Measurements from ENCODE around the gene SH3TC1.
A peak's percentile ranks its signal among the peaks of the same experiment; 100 is the strongest.

SH3TC1 gene

DNA sequence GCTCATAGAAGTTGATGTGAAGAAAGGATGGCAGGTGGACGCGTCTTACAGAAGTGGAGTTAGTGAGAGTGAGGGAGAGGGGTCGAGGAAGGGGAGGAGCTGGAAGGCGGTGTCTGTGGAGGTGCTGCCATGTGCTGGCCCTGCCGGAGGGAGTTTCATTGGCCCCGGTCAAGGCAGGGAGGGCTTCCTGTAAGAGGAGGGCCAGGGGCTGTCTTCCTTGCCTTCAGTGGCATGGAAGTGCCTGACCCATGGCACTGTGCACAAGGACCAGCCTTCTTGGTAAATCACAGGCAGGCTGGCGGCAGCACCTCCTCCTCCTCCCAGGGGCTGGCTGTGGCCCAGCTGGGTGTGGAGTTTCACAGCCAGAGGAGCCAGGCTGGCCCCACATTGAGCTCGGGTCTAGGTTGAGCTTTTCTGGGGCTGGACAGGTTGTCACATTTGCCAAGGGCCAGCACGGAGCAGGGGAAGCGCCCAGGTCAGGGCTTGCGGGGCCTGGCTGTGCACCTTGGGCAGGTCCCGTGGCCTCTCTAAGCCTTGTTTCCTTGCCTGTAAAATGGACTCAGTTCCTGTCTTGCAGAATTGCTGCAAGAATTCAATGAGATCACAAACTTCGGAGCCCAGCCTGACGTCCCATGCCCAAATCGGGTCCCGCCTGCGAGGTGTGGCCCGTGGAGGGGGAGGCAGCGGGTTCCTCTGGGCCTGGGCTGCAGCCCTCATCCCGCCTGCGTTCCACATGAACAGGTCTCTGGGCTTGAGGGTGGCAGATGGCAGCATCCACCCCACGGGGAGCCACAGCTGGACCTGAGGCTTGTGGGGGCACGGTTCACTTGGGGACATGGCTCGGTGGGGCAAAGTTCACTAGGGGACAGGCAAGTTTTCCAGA, 77.5 kb downstream of the SH3TC1 start:
- Histone ChIP-seq H3K36me3 (ENCODE audit: low read depth) (no peaks in the 10 kb centered on the region), H3K27ac (ENCODE audit: poor library complexity, severe bottlenecking) (no peak overlapping the region)
- TF ChIP-seq, protein P1, sequence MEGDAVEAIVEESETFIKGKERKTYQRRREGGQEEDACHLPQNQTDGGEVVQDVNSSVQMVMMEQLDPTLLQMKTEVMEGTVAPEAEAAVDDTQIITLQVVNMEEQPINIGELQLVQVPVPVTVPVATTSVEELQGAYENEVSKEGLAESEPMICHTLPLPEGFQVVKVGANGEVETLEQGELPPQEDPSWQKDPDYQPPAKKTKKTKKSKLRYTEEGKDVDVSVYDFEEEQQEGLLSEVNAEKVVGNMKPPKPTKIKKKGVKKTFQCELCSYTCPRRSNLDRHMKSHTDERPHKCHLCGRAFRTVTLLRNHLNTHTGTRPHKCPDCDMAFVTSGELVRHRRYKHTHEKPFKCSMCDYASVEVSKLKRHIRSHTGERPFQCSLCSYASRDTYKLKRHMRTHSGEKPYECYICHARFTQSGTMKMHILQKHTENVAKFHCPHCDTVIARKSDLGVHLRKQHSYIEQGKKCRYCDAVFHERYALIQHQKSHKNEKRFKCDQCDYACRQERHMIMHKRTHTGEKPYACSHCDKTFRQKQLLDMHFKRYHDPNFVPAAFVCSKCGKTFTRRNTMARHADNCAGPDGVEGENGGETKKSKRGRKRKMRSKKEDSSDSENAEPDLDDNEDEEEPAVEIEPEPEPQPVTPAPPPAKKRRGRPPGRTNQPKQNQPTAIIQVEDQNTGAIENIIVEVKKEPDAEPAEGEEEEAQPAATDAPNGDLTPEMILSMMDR (IDR thresholded peaks at IDR 0.05; ENCODE audit: poor library complexity, severe bottlenecking): no peak

DNA sequence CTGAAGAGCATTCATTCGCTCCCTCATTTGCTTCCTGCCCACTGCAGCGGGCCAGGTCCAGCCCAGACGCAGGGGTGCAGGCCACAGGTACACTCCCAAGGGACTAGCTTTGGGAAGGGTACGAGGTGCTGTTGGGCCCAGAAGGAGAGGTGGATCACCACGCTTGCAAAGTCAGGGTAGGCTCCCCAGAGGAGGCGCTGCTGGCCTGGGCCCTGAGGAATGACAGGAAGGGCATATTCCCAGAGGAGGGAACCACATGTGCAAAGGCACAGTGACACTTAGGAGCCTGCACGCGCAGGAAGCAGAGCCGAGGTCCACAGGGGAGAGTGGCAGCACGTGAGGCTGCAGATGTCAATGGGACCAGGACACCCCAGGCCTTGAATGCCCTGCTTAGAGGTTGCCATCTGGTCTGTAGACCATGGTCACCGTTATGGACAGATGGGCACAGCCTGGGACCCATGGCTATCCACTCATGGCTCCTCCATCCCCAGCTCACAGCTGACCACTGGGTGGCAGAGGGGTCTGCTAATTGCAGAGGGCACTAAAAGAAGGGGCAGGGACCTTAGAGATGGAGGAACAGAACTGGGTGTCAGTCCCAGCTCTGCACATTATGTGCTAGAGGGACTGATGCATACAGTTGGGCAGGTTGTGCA, 78.4 kb downstream of the SH3TC1 start:
- ATAC-seq (ENCODE audit: low read depth): no peak
- H3K4me1 ChIP-seq (ENCODE audit: insufficient read depth, poor library complexity, severe bottlenecking): no peaks in the 10 kb centered on the region
- no peak overlapping the region for H3K4me3 ChIP-seq (ENCODE audit: severe bottlenecking)
- H3K9me3 ChIP-seq (ENCODE audit: severe bottlenecking): no peaks in the 10 kb centered on the region
- TF ChIP-seq, protein P1 (IDR thresholded peaks at IDR 0.05; ENCODE audit: poor library complexity, severe bottlenecking): no peak
- H3K36me3 ChIP-seq (ENCODE audit: low read depth): no peaks in the 10 kb centered on the region
- H3K27ac ChIP-seq (ENCODE audit: poor library complexity, severe bottlenecking): no peak overlapping the region
- H3K27me3 ChIP-seq (ENCODE audit: insufficient read depth, poor library complexity, severe bottlenecking): no peaks in the 10 kb centered on the region
- peak; percentile 37 for DNase-seq (ENCODE audit: low spot score)

More for the DNA sequence above, 77.5 kb downstream of the SH3TC1 start:
- no peak overlapping the region for H3K4me3 ChIP-seq (ENCODE audit: severe bottlenecking)
- no peaks in the 10 kb centered on the region for H3K9me3 ChIP-seq (ENCODE audit: severe bottlenecking)
- H3K4me1 ChIP-seq (ENCODE audit: insufficient read depth, poor library complexity, severe bottlenecking): no peaks in the 10 kb centered on the region
- H3K27me3 ChIP-seq (ENCODE audit: insufficient read depth, poor library complexity, severe bottlenecking): no peaks in the 10 kb centered on the region
- DNase-seq (ENCODE audit: low spot score): peak; percentile 52
- no peak for ATAC-seq (ENCODE audit: low read depth)

DNA sequence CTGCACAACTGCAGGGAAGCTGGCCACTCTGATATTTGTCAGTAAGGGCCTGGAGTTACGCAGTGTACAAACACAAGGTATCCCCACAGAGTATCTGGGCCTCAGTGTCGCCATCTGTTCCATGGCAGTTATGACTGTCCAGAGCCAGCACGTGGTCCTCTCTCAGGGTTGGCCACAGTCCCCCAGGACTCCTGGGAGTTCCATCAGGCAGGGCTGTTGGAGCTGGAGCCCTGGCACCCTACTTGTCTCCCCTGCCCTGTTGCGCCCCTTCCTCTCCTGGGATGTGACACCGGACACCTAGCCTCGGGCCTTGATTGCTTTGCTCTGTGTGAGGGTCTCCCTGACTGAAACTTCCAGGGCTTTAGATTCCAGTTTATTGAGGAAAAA, 78.9 kb downstream of the SH3TC1 start:
- Histone ChIP-seq H3K9me3 (ENCODE audit: severe bottlenecking) (no peaks in the 10 kb centered on the region), H3K4me1 (ENCODE audit: insufficient read depth, poor library complexity, severe bottlenecking) (no peaks in the 10 kb centered on the region), H3K36me3 (ENCODE audit: low read depth) (no peaks in the 10 kb centered on the region), H3K27me3 (ENCODE audit: insufficient read depth, poor library complexity, severe bottlenecking) (no peaks in the 10 kb centered on the region), H3K27ac (ENCODE audit: poor library complexity, severe bottlenecking) (no peak overlapping the region), H3K4me3 (ENCODE audit: severe bottlenecking) (no peak overlapping the region)
- TF ChIP-seq, protein P1 (IDR thresholded peaks at IDR 0.05; ENCODE audit: poor library complexity, severe bottlenecking): no peak
- ATAC-seq (ENCODE audit: low read depth) (no peak), DNase-seq (ENCODE audit: low spot score) (peak; percentile 34)

- Histone ChIP-seq H3K27ac (ENCODE audit: poor library complexity, severe bottlenecking) (no peak overlapping the region), H3K4me3 (ENCODE audit: severe bottlenecking) (no peak overlapping the region), H3K9me3 (ENCODE audit: severe bottlenecking) (no peaks in the 10 kb centered on the region), H3K4me1 (ENCODE audit: insufficient read depth, poor library complexity, severe bottlenecking) (no peaks in the 10 kb centered on the region), H3K27me3 (ENCODE audit: insufficient read depth, poor library complexity, severe bottlenecking) (no peaks in the 10 kb centered on the region), H3K36me3 (ENCODE audit: low read depth) (no peaks in the 10 kb centered on the region)
- ATAC-seq (ENCODE audit: low read depth): peak; percentile 44; the same call in 2 of the 3 replicates
- TF ChIP-seq, protein P1 (IDR thresholded peaks at IDR 0.05; ENCODE audit: poor library complexity, severe bottlenecking): no peak
- peak; percentile 36 for DNase-seq (ENCODE audit: low spot score)
Observed at GRCh38 chr4:8278421-8279287, 79.6 kb downstream of the SH3TC1 start.

Data from RWPE2 (cell line).